ENCODE results near the gene ABCG8.
"Not testable (repeated sequence)": the region's sequence is repeated elsewhere in the genome, so short reads cannot be mapped to it uniquely, and the experiment has no call there.

The ABCG8 gene

DNA sequence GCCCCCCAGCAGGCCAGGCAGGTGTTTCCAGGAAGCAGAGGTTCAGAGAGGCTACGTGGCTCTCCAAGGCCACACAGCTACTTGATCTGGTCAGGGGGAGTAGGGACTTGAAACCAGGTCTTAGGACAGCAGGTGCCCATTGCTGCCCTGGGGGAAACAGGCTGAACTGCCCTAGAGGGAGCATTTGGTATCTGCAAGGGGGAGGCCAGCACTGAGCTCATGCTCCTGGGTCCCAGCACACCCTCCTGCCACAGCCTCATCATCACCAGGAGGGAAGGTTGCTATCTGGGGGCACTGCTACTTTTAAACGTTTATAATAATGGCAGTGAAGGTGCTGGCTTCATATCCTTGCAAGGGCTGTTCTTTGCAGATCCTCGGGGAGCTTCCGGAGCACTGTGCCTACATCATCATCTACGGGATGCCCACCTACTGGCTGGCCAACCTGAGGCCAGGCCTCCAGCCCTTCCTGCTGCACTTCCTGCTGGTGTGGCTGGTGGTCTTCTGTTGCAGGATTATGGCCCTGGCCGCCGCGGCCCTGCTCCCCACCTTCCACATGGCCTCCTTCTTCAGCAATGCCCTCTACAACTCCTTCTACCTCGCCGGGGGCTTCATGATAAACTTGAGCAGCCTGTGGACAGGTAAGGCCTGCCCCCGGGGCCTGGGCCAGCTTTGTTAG is 36.1 kb downstream of the ABCG8 start:
- no peak for DNase-seq

DNA sequence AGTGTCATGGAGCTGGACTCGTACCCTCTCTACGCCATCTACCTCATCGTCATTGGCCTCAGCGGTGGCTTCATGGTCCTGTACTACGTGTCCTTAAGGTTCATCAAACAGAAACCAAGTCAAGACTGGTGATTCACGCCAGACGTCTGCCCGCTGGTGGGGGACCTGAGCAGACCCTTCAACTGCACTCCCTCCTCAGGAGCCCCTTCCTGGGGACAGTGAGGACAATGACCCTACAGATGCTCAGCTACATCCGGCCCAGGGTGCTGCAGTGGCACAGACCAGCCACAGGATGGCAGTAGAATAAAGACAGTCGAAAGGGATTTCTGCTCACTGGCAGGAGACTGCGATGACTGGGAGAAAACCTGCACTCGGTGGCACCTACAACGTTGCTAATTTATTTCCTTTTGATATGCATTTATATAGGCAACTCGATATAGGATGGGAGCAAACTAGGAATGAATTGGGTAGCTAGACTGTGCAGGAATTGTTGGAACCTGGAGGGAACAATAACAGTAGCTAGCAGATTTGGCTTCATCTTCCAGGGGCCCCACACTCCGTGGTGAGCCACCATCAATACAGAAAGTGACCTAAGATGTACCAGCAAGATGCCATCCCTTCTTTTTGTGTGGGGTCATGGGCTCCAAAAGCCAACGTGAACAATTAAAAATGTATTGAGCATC is 39.2 kb downstream of the ABCG8 start:
- peak; percentile 47 for DNase-seq

DNA sequence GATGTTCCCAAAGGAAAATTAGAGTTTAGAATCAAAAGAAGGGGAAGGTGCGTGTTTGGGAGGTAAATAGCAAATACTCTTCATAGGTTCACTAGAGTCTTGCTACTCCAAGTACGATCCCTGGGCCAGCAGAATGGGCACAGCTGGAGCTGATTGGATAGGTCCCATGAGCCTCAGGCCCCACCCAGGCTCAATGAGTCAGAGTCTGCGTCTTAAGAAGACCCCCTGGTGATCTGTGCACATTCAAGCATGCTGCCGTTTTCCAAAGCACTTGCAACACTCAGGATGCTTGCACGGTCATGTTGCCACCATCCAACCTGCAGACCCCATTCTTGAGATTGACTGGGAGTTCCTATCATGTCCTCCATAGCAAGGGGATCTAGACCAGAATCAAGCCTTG is 40.5 kb downstream of the ABCG8 start:
- DNase-seq = no peak

DNA sequence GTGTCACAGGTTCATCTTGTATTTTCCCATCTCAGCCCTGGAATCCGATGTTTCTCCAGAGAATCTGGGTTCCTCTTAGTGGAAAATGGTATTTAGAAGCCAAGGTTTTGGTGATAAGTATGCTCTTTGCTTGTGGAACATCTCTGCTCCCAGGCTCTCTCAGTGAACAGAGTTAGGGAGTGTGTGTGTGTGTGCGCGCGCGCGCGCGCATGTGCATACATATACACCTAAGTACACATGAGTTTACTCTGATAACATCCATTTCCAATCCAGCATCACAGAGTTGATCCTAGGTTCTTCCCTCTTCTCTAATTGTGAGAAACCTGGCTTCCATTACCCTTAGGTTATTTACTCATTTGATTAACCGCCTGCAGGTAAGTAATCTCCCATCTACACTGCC is 41.7 kb downstream of the ABCG8 start:
- no peak for DNase-seq

DNA sequence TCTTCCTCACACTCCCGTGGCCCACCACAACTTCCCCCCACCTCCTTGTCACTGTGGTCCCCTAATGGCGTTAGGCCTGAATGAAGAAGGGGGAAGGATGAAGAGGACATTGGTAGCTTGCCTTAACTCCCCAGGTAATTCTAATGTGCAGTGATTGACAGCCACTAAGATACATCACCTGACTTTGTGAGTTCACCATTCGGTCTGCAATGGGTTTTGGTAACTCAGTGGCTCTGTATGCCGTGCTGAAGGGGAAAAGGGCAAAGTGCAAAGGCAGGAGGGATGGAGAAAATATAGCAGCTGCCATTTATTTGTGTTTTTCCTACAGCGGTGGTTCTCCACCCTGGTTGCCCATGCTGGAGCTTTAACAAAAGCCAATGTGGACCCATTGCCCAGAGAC is 42.2 kb downstream of the ABCG8 start:
- DNase-seq = no peak

DNA sequence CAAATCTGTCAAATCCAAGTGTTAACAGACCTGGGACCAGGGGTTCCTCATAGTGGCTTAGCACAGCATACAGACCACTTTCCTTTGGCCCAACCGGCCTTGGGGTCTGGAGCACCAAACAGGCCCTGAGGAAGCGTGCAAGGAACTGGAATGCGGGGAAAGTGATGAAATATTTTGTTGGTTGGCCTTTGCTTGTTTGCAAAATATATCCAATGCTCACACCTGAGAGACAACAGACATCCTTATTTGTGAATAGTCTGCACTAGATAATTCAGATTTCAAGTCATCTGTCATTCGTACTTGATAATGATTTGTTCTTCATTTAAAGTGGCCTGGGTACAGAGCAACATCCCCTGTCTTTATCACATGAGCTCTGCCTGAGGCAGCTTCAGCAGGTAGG is 43.5 kb downstream of the ABCG8 start:
- DNase-seq = no peak

DNA sequence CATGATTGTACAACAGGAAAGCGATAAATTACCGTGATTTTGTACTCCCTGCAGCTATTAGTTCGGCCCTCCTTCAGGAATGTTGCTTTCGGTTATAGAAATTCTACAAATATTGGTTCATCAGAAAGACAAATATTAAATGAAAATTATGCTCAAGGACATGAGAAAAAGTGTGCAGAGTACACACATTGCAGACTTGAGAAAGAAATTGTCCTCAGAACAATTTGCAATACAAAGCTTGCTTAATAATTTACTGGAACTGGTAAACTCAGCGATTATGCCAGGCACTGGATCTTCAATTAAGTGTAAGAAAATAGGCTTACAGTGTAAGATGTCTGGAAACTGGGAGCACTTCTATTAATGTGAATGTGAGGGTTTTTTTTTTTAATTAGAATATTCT is 45.9 kb downstream of the ABCG8 start:
- DNase-seq = no peak

DNA sequence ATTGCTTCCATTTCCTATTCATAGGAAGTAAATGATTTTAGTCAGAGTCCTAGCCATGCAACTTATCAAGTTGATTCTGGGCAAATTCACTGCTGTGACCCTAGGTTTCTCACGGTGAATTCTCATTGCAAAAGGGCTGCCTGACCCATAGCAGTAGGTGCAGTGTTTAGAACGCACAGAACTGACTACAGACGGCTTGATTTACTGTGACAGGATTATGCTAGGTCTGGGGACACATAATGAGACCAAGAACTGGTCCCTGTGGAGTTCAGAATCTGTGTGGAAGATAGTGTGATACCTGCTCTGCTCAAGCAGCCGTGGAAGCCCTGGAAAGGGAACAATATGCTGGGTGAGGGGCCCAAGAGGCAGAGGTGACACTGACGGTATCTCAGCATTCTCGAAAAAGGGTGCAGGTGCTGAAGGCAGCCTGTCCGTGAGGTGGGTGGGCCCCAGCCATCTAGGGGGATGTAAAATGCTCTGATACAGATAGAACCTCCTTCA is 46.4 kb downstream of the ABCG8 start:
- DNase-seq = no peak

DNA sequence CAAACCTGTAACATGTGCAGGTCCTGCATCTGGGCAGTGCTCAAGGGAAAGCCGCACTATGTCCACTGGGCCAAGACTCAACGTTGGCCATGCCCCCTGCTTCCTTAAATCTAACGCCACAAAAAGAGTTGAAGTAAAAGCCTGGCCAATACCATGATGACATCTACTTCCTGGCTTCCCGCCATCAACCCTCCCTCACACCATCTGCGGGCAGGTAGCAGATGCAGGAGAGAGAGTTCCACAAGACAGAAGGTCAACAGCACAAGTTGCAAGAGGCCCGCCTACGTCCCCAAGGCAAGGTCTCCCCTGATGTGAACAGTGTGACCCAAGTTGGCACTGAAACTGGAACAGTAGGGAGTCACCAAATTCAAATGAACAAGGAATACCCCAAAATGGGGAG is 48.4 kb downstream of the ABCG8 start:
- DNase-seq = no peak

DNA sequence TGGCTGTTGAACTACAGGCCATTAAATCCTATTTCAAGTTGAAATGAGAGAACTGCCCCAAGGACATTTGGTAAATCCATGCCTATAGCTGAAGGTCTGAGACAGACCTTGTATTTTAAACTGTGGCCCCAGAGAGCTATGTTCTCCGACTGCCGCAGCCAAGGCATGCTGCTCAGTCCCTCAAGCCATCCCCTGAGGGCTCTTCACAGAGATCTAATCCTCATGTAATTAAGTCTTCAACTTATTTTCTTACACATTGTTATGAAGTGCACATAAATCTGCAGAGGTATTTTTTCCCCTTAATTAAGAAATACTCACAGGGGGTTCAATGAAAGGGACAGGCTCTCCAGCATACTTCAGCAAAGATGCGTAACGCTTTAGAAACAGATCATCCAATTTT is 50.6 kb downstream of the ABCG8 start:
- DNase-seq = no peak

DNA sequence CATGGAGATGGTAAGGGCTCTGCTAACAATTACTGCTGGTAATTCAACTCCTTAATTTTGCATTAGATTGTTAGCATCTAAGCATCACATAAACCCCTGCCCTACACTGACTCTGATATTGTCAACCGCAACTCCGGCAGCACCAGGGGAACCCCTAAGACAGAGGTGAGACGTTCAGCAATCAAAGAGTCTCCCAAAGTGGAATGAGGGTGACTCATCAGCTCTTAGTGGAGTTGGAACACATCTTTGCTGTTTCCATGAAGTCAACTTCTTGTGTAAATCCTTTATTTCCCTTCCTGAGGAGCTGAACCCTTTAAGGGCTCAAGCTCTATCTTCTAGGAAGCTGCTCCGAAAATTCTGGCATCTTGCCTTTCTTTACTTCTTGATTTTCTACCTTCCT is 52.1 kb downstream of the ABCG8 start:
- no peak for DNase-seq

DNA sequence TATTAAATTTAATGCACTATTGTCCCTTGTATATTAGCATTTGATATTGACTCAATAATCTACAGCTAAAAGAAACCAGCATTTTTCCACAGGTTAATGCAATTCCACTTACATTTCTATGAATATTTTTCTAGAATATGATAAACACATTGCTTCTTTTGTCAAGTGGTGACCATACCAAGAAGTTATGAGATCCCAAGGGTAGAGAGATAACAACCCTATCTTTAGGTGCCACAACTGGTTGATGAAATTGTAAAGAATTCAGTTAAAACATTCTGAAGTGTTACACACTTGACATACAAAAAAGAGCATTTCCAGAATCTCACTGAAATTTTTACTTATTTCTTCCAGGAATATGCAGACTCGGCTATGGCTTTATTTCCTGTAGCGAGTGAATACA is 56.0 kb downstream of the ABCG8 start:
- DNase-seq = no peak

DNA sequence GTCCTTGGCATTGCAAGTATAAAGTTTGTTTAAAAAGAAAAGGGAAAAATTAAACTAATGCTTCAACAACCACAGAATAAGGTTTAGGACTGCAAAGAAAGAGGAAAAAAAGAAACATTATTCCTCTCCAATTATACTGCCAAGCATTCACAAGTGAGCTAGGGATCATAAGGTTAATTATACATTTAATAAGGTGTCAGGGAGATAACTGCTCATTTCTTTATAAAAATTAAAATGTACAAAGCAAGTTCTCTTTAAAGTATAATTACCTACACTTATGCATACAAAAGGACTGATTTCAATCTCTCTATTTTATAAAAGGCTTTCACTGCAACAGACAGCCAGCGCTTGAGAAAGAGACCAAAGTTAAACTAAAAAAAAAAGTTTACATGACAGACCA is 58.1 kb downstream of the ABCG8 start:
- no peak for DNase-seq

DNA sequence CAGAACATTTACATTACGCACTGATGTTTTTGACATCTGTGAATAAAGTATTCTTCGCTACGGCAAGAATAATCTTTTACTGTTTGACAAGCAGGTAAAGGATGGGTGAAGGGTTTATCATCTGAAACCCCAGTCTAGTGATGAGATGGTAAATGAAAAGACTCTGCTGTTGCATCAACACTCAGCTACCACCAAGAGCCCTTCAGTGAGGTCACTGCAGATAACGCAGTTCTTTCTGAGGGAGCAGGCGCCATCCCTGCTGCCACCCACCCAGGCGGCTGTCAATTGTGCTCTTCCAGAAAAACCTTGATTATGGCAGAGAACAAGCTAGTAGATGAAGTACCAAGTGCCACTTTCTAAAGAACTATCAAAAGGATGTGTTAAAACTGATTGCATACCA is 58.7 kb downstream of the ABCG8 start:
- no peak for DNase-seq

DNA sequence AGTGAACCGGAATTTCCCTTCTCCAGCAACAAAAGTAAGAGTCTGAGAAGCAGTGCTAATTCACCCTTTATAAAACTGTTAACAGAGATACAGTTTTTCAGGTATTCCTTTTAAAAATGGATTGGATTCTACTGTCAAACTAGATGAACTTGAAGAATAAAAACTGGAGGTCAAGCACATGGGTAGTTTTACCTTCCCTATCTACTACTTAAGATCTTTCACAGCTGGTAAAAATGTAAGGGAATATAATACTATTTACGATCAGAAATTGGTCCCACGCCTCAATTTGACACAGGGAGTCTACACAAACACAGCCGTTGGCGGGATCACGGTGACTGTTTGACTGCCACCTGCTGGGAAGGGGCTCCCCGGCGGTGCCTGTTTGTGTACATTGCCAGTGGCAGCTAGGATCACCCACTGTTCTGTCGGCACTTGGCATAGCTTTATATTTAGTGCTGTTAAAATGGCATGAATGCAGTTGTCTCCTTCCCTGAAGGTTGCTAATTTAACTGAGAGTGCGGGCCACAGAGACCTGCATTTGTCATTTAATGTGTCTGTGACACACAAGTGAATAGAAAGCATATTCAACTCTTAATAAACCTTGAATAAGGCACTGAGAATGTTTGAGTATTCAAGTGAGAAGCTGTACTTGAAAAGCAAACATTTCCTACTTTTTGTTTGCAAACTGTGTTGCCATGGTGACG is 59.5 kb downstream of the ABCG8 start:
- DNase-seq = no peak

DNA sequence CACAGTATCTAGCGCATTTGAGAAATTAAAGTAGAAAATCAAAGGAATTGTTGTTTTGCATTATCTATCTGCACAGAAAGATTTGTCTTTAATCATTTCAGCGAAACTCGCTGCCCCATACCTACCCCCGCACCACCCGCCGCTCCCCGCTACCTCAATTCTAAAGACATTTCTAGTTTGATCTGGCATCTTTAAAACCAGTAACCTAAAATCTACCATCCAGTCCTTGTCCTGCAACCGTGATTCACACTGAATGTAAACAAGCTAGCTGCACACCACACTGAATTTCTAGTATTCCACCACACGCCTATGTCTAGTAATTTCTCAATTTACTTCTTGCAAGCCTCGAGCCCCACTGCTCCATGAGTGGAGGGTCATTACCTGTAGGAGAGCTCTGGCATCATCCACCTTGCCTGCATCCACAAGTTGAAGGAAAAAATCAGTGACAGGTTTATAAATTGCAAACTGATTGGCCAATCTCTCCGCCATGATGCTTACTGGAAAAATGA is 60.1 kb downstream of the ABCG8 start:
- no peak for DNase-seq

DNA sequence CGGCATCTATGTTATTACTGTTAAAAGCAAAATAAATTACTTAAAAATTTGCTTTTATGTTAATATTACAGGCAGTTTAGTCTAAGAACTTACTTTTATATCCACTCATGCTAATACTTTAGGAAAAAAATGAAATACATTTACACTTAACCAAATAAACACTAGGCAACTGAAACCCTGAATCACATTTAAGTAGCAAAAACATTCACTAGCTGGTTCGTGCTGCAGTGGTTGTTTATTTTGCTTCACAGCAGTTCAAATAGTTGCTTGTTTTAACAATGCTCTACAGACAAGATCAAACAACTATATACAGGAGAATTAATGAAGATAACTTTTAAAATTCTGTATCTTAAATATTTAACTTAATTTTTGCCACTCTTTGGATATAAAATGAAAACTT is 60.8 kb downstream of the ABCG8 start:
- no peak for DNase-seq

DNA sequence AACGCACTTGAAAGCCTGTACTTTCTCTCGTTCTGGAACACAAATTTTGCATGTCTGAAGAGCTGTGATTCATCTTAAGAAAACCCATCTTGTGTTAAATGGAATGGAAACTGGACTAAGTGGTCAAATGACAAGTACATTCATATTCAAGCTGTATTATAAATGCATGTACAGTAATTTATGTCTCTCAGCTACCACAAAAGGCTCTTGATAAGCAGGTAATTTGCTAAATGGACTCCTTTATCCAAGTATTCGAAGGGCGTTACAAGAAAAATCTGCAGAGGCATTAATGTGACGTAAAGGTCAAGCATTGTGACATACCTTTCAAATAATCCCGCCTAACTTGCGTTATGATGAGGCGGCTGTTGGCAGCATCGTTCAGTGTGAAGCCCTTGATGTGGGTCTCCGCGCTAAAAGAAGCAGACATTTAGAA is 66.6 kb downstream of the ABCG8 start:
- no peak for DNase-seq

DNA sequence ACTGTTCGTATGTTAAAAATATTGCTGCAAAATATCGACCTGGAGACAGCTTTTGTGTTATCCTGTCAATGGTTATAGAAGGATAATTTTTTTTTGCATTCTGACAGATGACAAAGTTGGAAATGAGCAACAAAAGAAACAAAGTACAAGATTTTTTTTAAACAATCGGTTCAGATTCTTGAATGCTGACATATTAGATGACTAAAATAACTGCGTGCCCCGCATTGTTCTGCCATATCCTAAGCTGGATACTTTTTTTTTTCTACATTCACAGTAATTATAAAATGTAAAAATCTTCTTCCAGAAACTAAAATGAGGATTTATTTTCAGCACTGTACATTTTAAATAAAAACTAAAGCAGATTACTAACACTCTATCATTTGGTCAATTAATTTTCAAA is 67.1 kb downstream of the ABCG8 start:
- DNase-seq = no peak

DNA sequence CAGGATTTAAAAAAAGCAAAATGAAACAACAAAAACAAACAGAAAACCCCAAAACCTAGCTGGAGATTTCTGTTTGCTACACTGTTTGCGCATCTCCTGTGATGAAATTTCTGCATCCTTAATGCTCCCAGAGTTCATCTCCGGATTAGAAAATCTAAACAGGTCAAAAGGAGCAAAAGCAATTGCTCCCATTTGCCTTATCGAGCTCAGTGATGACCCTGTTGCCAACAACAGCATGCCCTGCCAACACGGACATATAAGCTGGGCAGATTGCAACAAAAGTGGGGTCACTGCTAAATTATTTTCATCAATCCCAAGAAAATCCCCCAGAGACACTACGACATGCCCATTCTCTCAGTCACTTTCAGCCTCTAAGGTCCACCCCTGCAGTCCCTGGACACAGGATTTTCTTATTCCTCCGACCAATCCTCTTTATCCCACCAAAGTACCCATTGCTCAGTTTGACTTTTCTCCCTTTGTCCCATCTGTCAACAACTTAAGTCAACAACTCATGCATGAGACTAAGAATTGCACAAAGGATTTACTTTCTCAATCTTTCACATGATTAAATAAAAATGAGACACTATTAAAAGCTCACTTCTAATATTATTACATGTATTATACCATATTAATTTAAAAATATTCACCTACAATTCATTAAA is 67.8 kb downstream of the ABCG8 start:
- DNase-seq = no peak

DNA sequence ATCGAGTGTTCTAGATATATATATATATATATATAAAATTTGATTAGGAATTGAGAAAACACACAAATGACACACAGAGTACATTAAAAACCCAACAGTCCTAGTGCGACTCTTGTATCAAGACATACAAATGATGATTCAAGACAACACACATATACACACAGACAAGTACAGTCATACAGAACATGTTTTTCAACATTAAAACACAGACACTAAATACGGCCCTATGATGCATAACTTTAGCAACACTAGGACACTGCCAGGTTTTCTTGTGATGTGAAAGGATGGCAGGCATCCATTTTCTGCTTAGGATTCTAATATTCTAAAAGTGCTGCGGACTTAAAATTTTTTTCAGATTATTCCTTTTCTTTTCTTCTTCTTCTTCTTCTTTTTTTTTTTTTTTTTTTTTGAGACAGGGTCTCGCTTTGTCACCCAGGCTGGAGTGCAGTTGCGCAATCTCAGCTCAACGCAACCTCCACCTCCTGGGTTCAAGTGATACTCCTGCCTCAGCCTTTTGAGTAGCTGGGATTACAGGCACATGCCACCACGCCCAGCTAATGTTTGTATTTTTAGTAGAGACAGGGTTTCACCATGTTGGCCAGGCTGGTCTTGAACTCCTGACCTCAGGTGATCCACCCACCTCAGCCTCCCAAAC is 72.5 kb downstream of the ABCG8 start:
- DNase-seq = not testable (repeated sequence)

DNA sequence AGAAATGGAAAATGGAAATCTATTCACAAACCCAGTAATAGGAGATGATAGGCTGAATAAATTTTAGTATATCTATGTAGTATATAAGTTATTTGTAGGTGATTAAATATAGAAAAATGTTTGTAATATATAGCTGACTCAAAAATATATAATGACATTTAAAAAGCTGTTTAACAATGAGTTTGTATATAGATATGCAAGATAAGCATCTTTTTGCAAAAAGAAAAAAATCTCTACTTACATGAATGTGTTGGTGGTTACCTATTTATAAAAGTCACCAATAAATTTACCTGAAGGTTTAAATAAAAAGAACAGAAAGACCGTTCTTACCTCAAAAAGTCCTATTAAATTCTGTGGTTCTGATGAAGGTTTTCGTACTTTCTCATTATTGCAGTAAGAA is 85.7 kb downstream of the ABCG8 start:
- DNase-seq = no peak

DNA sequence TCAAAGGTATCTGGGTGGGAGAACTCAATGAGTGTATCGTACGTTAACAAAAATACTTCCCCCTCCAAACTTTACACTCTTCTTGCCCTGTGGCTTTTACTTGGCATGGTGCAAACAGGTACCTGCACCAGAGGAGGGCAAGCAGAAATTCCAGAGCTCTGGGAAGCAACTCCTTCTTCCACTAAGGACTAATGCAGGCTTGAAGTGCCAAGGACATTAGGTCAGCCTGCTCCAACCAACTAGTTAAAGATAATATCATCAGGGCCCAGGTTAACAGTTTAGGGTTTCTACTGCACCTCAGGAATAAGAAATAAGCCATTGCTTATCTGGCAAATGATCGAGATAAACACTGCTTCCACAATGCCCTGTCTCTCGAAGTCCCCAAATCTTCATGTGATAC is 86.7 kb downstream of the ABCG8 start:
- no peak for DNase-seq

Measured in stimulated activated naive CD4-positive, alpha-beta T cell treated with Interleukin-2 at 50 U/mL for 16 hours (primary cell).